ENCODE data around the gene PPP6R2. TPM values are rescaled to one million over a fixed set of nuclear protein-coding genes. Genes with fewer than 3 reads are reported as not detected.

PPP6R2 gene
- total and polyA plus RNA-seq, 11 donors = 29.6 to 68.1 (median 41.5) TPM

GRCh38 chr22:50422046-50422445, 78.9 kb downstream of the PPP6R2 start:
- WGBS, 4 donors = 93 to 97% (median 94%) methylated on average over 14 of the region's 14 CpGs

GRCh38 chr22:50422961-50423815, 80.1 kb downstream of the PPP6R2 start:
- peaks cover 3 to 95% (median 89%) of the 10 kb centered on the region in 9 donors for H3K36me3 ChIP-seq
- ATAC-seq (peak in 1 of 4 donors; percentile 27), DNase-seq (no peak)
- peaks cover 0 to 1% (median 0%) of the 10 kb centered on the region in 12 donors for H3K4me1 ChIP-seq
- TF ChIP-seq POLR2A (IDR thresholded peaks at IDR 0.05) (no peak), CTCF (IDR thresholded peaks at IDR 0.05) (no peak)
- H3K27me3 ChIP-seq = no peaks in the 10 kb centered on the region
- H3K4me3 ChIP-seq = no peak overlapping the region
- intact Hi-C loops (cut with DNase I) = no loop called here
- WGBS, 4 donors = 94 to 99% (median 96%) methylated on average over 13 to 21 of the region's 21 CpGs
- no peaks in the 10 kb centered on the region for H3K9me3 ChIP-seq
- H3K27ac ChIP-seq = no peak overlapping the region

More at GRCh38 chr22:50422046-50422445, 78.9 kb downstream of the PPP6R2 start:
- no peak for TF ChIP-seq POLR2A (IDR thresholded peaks at IDR 0.05)
- no peak for TF ChIP-seq CTCF (IDR thresholded peaks at IDR 0.05)
- peaks cover 0 to 7% (median 0%) of the 10 kb centered on the region in 12 donors for H3K4me1 ChIP-seq
- H3K27ac ChIP-seq = no peak overlapping the region
- DNase-seq = no peak
- no peaks in the 10 kb centered on the region for H3K27me3 ChIP-seq
- H3K36me3 ChIP-seq = peaks cover 3 to 95% (median 89%) of the 10 kb centered on the region in 9 donors
- no peak for ATAC-seq
- no peak overlapping the region for H3K4me3 ChIP-seq
- intact Hi-C loops (cut with DNase I) = no loop called here
- H3K9me3 ChIP-seq = no peaks in the 10 kb centered on the region

- WGBS, 4 donors = 88 to 98% (median 97%) methylated on average over 13 to 14 of the region's 14 CpGs
- H3K36me3 ChIP-seq = peaks cover 0 to 95% (median 89%) of the 10 kb centered on the region in 9 donors
Measured at GRCh38 chr22:50423956-50424355, 80.8 kb downstream of the PPP6R2 start.

More at GRCh38 chr22:50423956-50424355, 80.8 kb downstream of the PPP6R2 start:
- Histone ChIP-seq H3K27ac (no peak overlapping the region), H3K27me3 (no peaks in the 10 kb centered on the region), H3K9me3 (no peaks in the 10 kb centered on the region), H3K4me3 (no peak overlapping the region), H3K4me1 (no peaks in the 10 kb centered on the region)
- TF ChIP-seq POLR2A (IDR thresholded peaks at IDR 0.05) = no peak
- TF ChIP-seq CTCF (IDR thresholded peaks at IDR 0.05) = no peak
- DNase-seq = no peak
- intact Hi-C loops (cut with DNase I) = no loop called here
- ATAC-seq = no peak
